GM18870 (cell line): Measurements from ENCODE around the gene TBCCD1.
"Not testable (repeated sequence)": the region's sequence is repeated elsewhere in the genome, so short reads cannot be mapped to it uniquely, and the experiment has no call there.

ENCODE experiments used
- ATAC-seq: cut with Tn5 transposase; IDR thresholded peaks from one replicate; pipeline ENCODE4 v1.9.1; 2021; ENCODE audit warnings: moderate library complexity; ENCODE audit not compliant: unreplicated experiment

The TBCCD1 gene

DNA sequence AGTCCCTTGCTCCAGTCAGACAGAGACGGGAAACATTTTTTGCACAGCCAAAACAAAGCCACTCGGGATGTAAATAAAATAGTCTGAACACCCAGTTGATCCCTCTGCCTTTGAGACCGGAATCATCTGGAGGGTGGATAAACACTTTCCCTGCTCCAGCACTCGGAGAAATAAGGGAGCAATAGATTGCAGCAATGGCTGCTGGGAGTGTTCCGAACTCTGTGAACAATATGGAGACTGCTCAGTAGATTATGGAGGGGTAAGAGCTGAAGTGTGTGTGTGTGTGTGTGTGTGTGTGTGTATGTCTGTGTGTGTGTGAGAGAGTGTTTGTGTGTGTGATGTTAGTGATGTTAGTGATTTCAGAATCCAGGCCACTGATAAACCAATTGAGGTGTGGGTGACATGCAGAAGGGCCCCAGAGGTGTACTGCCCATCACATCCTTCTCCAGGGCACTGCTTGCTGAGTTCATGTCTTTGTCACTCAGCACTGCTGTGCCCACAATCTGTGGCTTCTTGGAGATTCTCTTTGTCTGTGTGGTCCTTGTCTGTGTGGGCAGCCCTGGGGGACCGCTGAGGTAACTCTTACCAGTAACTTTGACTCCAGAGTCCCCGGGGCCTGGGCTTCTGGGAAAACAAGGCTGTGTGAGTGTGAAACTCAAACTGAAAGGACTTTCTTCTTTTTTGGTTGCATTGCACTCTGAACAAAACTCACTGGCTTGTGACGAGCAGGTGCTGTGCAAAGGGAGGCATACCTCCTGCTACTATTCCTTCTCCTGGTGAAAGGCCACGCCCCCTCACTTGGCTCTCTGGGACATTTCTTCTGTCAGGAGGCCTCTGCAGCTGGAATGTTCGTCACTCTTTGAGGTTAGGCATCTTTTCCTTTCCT lies 45.9 kb downstream of the TBCCD1 start:
- peak; percentile 35 for ATAC-seq

DNA sequence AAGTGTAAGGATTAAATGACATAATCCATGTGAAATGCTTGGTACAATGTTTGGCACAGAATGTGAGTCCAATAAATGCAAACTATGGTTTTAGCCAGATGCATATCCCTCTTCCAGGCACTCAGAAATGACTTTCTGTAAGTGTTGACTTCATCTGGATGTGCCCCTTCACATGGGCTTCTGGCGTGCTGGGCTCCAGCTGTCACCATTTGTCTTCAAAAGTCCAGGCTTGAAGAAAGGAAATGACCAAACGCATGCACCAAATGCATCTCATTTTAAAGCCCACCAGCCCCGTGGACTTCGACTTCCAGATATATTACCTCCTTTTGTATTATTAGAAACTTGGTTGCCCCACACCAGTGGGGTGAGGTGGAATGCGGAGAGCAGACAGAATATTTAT lies 46.7 kb downstream of the TBCCD1 start:
- no peak for ATAC-seq

DNA sequence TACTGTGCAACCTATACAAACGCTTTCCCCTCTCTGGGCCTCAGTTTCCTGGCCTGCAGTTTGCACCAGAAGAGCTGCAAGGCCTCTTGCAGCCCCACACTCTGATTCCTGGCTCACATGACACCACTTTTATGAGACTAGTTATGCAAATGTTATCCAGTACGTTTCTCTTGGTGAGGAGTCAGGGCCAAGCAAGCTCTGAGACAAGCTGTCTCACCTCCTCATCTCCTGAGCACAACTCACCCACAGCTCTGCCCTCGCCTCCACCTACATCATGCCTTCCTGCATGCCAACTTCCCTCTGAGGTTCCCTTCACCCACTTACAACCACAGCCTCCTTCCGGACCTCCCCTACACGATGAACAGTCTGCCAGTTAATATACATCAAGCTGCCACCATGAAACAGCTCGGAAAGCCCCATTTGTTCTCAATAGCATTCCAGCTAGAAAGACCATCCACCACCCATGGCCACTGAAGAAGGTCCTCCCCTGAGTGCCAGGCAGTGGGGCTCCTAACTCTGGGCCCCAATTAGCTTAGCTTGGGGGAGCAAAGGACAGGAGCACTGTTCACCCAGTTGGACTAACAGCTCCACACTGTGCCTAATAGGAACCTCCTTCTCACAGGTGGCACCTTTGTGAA lies 48.0 kb downstream of the TBCCD1 start:
- ATAC-seq = peak; percentile 39

DNA sequence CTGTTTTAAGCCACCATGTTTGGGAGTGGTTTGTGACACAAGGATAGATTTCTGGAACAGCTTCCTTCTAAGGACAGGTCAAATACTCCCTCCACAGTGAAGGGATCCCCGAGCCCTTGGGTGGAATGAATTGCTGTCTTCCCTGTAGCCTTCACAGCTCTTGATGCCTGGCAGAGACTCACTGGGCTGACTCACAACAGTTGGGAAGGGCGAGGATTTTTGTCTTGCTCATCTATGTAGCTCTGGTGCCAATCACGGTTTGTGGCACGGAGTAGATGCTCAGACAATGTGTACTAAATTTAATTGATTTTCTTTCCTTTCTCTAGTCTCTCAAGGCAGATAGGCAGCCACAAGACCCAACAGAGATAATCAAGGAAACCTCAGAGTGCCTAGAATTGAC lies 49.9 kb downstream of the TBCCD1 start:
- no peak for ATAC-seq

DNA sequence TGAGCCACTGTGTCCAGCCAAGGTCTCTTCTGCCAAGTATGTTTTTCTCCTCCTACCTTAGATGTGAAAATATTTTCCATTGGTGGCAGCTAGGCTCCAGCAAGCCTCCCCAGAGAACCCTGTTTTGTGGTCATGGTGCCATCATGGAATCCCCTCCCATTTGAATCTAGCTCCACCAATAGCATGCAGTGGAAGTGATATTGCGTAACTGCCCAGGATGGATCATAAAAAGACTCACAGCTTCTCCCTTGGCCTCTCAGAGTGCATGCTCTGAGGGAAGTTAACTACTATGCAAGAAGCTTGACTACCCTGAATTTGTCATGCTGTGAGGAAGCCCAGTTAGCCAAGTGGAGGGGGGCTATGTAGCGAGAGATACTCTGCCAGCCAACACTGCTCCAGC lies 50.5 kb downstream of the TBCCD1 start:
- ATAC-seq = no peak

DNA sequence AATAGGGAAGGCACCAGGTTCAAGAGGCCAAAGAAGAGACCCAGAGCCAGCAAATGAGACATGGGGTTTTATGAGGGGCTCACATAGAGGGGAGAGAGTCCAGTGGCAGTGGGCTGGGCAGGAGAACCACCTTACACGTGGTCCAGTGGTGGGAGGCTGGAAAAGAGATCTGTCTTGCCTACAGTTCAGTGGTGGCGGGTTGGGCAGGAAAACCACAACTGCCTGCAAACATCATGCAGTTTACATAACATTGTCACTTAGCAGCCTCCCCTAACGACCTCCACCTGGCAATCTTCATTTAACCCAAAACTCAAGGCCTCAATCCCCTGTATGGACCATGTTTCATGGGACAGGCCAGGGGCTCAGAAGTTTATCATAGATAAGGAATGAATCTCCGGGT lies 52.0 kb downstream of the TBCCD1 start:
- no peak for ATAC-seq

DNA sequence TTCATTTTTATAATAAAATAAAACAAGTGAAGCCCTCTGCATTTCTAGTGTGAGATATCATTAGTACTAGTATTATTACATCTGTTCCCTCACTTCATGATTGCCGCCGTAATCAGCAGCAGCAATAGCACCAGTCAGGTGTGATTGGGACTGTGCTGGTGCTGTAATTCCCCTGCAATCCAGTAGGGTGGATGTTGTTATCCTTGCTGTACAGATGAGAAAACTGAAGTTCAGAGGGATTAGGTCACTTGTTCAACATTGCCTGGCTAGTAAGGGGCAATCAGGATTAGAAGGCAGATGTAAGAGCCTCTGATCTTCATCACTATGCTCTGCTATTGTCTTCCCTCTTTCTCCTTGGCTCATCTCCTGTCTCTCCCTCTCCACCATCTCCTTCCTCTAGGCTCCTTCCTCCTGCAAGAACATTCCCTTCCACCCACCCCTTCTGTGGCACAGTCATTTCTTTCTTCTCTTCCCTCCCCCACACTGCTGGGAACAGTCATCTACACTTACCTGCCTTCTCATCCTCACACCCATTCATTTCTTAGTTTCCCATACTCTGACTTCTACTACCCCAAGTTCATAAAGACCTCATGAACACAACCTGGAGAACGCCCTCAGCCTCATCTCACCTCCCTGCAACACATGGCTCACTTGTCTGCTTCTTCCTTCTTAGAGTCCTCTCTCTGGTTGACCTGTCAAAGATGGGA lies 52.7 kb downstream of the TBCCD1 start:
- ATAC-seq = no peak

DNA sequence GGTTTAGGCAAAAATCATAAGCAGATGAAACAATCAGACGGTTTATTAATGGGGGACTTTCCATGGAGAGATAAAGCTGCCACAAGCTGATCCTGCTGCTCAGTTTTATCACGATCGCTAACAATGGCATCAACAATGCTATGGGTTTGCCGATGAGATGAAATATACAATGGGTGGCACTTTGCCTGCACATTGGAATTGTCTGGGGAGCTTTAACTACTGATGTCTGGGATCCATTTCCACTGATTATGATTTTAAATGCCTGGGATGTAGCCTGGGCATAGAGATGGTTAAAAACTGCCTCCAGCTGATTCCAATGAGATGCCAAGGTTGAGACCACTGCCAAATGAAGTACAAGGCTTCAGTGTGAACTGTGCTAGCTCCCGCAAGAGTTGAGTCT lies 53.8 kb downstream of the TBCCD1 start:
- no peak for ATAC-seq

DNA sequence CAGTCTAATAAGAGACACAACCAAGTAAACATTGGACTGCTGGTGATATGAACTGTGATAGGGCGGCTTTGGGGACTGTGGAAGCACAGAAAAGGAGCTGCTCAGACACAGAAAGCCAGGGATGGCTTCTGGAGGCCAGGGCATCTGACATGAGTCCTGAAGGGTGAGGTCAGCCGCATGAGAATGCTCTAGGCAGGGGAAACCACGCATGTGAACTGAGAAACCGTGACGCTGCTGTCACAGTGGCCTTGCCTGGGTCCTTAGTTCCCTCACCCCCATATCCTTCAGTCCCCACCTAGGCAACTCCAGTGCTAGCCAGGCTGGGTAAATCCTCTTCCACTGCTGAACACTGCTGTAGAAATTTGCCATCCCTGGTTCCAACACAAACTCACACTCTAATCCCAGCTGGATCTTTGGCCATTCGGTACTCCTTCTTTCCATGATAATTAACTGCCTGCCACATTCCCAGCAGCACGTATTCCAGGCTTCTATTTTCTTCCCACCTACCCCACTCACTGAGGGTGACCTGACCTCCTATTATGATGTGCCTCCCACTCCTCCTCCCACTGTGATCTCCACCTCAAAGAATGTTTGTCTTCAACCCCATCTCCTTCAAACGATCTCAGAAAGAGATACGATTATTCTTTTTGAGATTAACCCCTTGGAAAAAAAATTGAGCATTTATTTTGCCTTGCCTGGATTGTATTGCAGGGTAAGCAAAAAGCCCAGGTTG lies 54.4 kb downstream of the TBCCD1 start:
- no peak for ATAC-seq

DNA sequence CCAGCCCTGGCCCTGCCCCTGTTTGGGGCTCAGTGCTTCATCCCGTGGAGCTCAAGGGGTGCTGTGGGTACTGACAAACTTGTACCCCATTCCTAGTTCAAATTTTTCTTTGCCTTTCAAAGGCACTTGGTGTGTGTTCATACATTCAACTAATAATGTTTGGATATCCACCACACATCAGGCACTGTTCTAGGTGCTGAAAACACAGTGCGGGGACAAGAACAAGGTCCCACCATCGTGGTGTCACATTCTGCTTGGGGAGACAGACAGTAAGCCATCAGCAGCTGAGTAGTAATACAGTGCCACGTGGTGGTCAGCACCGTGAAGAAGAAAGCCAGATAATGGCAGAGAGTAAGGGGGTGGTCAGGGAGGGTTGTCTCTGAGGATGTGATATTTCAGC lies 55.4 kb downstream of the TBCCD1 start:
- ATAC-seq = no peak

DNA sequence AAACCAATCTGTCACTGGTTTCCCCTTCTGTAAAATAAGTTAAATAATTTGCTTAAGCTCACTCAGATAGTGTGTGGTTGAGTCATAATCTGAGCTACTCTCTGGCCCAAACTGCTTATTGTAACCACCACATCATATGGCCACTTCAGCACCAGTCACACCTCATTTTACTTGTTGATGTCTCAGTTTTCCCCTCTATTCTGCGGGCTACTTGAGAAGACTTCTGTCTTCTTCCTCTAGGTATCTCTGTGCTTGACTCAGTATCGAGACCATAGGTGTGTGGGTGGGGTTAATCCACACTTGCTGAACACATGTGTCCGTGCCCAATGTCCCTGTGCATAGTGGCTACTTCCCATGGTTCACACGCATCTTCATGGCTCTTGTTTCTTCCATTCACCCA lies 55.9 kb downstream of the TBCCD1 start:
- ATAC-seq = peak; percentile 83

DNA sequence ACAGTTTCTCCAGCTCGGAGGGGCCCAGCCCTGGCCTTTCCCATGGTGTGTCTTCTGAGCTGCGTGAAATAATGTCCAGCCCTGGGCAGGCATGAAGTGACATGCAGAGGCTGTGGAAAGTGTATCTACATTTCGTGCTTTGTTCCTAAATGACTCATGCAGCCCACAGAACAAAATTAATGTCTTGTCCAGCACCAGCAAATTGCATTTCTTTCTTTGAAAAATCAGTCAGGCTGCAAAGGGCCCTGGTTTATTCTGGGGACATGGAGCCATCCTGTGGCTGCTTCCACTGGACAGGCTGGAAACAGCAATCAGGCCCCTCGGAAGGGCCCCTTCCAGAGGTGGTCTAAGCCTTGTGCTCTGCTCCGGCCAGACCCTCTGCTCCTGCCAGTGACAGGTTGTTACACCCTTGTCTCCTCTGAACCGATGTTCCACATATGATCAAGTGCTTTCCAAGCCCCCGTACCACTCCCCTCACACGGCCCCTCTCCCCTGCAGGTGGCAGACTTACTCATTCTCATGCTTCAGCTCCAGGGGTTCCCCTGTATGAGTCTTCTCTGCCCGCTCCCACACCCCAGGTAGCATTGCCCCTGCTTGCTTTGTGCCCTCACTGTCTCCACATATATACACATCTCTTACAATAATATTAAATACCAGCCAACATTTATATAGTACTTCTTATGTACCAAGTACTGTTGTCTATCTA lies 56.6 kb downstream of the TBCCD1 start:
- ATAC-seq = peak; percentile 18

DNA sequence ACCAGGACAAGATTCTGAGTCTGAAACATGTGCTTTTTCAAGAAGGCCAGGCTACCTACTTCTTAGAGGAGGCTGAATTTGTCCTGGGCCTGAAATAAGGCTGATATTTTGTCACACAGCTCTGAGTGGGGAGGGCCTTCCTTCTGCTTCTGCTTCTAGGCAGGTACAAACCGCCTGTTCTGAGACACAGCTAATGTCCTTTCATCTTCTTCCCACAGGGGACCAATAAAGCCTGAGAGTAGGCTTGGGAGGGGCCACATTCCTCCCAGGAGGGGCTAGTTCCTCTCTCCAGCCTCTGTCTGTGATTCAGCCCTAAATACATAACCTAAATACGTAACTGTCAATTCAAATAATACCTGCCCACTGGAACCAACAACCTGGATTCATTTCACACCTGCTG lies 57.7 kb downstream of the TBCCD1 start:
- ATAC-seq = no peak

DNA sequence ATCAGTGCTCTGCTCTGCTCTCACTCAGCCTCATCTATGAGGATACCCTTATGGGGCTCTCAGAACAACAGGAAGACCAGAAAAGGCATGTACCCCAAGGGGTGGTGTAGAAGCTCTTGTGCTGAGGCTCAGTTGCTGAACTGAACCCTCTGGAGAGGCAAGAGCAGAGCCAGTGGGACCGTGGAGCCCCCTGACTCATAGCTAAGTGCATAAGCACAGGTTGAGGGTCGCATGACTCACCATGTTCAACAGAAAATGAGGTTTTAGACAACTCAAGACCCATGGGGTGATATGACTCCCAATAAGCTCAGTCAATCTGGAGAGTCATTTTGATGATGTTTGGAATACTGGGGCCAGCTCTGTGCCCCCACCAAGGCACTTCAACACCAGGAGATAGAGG lies 60.3 kb downstream of the TBCCD1 start:
- no peak for ATAC-seq

DNA sequence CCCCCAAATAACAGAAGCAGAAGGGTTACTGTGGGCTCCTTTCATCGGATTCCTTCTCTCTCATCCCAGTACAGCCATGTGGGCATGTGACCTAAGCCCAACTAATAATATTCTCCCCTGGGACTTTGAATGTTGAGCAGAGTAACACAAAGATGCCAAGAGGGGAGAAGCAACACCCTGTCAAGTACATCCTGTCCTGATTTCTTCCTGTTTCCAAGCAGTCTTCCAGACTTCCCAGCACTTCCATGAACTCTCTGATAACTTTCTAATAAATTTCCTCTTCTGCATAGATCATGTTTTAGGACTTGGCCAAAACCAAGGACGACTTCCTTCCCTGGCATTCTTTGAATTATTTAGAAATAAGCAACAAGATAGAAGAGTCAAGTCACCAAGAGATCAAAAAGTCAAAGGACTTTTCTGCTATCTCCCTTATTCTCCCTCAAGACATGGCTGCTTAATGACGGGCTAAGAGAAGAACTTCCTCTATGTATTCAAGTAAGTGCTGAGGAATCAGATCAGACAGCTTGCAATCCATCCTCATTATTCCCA lies 60.9 kb downstream of the TBCCD1 start:
- no peak for ATAC-seq

DNA sequence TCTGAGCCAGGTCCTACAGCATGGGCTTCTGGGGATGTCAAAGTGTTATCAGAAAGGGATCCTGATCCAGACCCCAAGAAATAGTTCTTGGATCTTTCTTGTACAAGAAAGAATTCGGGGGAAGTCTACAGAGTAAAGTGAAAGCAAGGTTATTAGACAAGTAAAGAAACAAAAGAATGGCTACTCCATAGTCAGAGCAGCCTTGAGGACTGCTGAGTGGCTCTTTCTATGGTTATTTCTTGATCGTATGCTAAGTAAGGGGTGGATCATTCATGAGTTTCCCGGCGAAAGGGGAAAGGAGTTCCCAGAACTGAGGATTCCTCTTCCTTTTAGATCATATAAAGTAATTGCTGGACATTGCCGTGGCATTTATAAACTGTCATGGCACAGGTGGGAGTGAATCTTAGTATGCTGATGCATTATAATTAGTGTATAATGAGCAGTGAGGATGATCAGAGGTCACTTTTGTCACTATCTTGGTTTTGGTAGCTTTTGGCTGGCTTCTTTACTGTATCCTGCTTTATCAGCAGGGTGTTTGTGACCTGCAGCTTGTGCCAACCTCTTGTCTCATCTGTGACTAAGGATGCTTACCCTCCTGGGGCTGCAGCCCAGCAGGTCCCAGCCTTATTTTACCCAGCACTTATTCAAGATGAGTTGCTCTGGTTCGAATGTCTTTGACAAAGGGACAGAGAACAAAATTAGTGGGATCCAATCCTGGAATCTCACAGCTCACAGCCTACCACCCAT lies 64.0 kb downstream of the TBCCD1 start:
- no peak for ATAC-seq

DNA sequence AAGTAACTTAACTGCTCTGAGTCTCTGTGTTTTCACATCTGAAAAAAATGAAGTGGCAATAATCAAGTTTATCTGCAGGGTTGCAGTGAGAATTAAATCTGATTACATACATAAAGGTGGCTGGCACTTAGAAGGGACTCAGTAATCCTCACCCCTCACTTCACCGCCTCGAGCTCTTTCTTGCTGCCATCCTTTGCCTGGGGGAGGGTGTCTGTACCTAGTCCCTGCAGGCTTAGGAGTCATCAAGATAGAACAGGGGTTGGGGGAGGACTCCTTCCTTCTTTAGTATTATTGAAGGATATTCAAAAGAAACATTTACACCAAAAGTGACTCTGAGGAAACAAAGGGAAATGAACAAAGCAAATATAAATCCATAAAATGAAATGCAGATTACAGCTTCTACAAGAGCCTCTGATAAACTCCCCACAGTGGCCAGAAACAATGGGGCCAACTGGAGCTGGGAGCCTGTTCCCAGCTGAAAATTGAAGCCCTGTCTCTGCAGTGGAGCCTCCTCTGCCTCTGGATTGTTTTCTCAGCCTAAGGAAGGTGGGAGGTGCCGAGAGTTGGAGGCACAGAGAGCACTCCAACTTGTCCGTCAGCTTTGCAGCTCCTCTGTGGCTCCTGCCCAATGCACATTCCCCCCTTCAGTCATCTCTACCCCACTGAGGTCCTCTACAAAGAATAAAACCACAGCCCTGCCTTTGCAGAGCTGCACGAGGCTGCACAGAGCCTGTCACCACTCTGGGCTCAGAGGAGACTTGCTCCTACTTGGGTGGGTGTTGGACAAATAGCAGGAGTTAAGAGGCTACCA lies 64.8 kb downstream of the TBCCD1 start:
- no peak for ATAC-seq

DNA sequence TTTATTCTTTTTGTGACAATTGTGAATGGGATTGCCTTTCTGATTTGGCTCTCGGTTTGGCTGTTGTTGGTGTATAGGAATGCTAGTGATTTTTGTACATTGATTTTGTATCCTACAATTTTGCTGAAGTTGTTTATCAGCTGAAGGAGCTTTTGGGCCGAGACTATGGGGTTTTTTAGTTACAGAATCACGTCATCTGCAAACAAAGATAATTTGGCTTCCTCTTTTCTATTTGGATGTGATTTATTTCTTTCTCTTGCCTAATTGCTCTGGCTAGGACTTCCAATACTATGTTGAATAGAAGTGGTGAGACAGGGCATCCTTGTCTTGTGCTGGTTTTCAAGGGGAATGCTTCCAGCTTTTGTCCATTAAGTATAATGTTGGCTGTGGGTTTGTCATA lies 67.2 kb downstream of the TBCCD1 start:
- ATAC-seq = not testable (repeated sequence)

DNA sequence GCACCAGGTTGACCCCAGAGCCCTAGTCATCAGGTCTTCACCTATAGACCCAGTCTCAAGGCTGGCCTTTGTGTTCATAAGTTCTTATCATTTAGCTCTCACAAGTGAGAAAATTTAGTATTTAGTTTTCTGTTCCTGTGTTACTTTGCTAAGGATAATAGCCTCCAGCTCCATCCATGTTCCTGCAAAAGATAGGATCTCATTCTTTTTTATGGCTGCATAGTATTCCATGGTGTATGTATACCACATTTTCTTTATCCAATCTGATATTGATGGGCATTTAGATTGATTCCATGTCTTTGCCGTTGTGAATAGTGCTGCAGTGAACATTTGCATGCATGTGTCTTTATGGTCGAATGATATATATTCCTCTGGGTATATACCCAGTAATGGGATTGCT lies 69.1 kb downstream of the TBCCD1 start:
- ATAC-seq = not testable (repeated sequence)
